Renal cortical epithelial cell (primary cell): Measurements from ENCODE around the gene NAALADL2. TPM values are rescaled to one million over a fixed set of nuclear protein-coding genes. Genes with fewer than 3 reads are reported as not detected.

Experiments
- DNase-seq: peaks from one replicate; pipeline ENCODE4 v3.0.0-alpha.2; 2011; ENCODE audit warnings: low read depth
- total RNA-seq: library from RNA; depleted of rRNA; stranded (reverse); fragments of >200 nt; gene quantifications from 2 replicates; pipeline ENCODE4 v1.2.3, GENCODE V29; 2014

NAALADL2 gene
- total RNA-seq, 1 donor from 2014 or later, result 6.0 TPM

DNA sequence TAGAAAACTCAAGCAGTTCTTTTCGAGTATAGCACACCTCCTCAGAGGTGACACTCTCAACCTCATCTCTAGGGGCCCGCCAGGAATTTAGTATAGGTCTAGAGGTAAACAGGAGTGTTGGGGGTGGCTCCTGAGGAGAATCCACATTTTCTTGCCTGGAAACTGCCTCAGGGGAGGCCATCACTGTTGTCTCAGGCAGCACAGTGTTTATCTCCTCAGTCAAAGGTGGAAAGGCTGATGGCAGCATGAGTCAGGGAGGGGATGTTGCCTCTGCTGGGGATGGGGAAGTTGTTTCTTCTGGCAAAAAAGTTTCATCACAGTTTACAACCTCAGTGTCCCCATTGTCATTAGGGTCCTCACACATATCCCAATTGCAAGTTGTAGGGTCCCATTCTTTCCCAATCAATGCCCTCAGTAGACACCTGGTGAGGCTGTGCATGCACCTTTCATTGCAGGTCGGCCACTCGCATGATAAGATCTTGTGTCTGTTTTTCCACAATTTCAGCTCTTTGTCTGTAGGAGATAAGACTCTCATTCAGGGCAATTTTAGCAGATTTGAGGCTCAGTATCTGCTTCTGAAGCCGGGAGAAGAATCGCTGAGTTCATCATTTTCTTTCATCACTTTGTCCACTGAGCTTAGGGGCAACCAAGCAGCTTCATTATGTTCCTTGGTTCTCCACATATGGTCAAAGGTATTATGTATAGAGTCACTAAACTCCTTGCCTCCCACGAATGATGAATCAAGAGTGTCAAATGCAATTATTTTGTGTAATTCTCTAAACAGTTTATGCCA, 25.8 kb downstream of the NAALADL2 start:
- no peak for DNase-seq

DNA sequence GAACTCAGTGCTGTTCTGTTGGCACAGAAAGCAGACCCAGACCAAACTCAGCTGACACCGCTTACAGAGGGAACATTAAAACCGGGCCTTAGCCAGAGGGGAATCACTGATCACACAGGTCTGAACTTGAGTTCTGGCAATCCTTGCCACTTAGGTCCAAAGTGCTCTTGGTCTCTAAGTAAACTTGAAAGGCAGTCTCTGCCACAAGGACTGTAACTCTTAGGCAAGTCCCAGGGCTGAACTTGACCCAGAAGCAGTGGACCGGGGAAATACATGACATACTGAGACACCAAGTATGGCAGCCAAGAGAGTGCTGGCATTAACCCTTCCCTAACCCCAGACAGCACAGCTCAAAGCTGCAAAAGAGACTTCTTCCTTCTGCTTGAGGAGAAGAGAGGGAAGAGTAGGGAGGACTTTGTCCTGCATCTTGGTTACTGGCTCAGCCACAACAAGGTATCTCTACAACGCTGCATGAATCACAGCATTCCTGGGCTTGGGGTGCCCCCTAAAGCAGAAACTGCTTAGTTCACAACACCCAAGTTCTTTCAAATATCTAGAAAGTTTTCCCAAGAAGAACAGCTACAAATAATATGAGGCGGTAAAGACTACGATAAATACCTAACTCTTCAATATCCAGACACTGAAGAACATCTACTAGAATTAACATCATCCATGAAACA, 32.5 kb downstream of the NAALADL2 start:
- DNase-seq, result peak; percentile 49

DNA sequence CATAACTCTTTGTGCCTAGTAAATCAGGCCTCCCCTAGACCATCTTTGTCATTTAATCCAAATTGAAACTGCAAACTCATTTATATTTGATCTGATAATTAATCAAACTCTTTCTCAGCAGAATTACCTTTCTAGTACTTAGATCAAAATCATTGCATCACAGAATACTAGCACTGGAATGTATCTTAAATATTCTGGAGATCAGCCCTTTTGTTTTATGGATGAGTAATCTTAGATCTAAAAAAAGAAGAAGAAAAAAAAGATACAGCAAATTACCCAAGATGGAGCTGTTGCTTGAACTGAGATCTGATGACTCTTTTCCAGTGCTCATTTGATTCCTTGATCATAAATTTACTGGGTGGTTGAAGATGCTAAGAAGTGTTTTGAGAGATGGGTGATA, 47.9 kb downstream of the NAALADL2 start:
- no peak for DNase-seq

DNA sequence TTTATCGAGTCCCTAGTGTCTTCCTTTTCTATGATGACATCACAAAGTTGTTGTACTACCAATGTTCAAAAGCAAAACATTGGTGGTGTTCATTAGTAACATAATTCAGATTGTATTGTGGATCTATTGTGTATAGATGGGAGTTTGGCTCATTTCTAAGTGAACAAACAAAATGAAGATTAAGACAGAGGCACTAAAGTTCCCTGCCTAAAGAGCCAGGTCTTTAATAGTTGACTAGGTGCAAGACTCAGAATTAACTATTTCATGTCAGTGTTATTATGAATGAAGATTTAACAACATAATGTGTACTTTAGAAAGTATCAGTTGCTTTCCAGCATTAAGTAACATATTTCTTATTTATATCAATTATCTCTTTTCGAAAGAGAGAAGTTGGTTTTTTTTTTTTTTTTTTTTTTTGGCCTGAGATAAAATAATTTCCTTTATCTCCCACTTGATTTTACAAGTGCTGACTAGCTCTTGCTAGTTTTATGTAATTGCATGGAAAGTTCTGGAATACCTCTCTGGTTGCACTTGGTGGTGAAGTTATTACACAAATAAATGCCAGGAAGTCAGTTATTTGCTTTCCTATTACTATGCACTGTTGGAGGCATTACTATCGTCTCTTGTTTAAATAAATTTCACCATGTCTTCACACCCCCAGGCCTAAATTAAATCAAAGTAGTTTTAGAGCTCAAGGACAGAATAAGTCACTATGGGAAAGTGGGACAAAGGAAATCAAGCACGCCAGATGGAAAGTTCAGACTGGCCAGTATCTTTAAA, 48.7 kb downstream of the NAALADL2 start:
- DNase-seq, result peak; percentile 60

DNA sequence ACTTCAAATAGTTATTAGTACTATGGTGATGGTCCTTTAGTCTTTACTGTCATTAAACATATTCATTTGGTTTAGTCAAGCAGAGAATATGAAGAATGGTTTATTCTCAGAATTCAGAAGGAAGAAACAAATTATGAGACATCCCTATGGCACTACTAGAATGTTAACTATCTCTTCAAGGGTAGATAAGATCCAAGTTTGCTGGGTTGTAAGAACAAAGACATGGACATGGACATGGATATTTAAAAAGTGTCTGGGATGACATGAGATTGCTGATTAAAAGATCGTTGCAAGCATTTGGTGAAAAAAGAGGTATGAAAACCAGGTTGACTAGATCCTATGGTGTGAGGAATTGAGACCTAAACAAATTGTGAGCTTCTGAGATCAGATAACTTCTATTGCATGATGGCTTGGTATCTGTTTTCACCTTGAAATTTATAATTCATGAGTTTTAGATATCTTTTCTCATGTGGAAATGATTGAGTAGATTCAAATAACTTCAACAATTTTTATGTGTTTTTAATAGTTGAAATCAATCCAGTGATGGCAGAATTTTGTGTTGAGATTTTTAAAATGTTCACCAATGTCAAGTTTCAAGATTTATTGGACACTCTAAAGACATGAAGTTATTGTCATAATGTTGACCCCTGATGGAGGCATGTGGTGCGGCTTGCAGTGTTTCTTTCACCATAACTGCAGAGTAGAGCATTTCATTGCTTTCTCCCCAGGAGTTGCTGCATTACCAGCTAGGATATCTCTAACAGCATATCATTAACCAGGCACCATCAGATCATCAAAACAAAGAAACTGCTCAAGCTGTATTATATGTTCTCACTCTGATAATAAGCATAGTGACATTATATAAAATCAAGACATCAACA, 72.6 kb downstream of the NAALADL2 start:
- no peak for DNase-seq

DNA sequence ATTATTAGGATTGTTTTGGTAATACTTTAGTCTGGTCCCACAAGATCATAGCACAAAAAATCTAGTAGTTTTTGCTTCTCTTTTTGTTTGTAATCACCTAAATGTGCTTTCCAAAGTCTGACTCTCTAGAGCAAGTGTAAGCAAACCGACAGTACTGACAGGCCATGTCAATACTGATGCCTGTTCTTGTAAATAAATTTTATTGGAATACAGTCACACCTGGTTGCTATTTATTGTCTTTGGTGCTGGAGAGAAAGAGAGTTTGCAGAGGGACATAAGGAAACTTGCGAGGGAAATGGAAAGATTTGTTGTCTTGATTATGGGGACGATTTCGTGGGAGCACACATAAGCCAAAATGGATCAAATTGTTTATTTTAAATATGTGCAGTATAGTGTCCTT, 77.5 kb downstream of the NAALADL2 start:
- no peak for DNase-seq

DNA sequence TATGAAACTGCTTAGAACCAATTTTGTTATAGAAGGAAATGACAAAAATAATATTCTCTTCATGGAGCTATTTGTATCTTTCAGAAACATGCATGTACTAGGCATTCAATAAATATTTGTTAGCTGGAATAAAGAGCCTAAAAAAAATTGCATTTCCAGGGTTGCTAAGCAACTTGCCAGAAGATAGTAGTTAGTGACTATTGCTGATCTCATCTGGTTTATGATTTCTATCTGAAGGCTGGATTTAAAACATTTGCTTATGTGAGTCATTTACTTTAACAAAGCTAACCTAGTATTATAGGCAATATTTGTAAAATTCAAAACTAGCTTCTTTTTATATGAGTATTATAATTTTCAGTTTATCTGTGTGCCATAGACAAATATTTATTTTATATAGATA, 78.3 kb downstream of the NAALADL2 start:
- peak; percentile 1 for DNase-seq

DNA sequence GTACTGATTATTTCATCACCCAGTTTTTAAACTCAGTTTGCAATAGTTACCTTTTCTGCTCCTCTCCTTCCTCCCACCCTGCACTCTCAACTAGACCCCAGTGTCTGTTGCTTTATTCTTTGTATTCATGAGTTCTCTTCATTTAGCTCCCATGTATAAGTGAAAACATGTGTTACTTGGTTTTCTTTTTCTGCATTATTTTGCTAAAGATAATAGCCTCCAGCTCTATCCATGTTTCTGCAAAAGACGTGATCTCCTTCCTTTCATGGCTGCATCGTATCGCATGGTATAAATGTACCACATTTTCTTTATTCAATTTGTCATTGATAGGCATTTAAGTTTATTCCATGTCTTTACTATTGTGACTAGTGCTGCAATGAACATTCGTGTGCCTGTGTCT, 79.0 kb downstream of the NAALADL2 start:
- no peak for DNase-seq

DNA sequence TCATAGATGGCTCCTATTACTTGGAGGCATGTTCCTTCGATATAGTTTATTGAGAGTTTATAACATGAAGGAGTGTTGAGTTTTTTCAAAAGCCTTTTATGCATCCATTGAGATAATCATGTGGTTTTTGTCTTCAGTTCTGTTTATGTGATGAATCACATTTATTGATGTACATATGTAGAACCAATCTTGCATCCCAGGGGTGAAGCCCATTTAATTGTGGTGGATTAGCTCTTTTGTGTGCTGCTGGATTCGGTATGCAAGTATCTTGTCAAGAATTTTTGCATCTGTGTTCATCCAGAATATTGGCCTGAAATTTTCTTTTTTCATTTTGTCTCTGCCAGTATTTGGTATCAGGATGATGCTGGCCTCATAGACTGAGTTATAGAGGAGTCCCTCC, 81.0 kb downstream of the NAALADL2 start:
- DNase-seq, result no peak

DNA sequence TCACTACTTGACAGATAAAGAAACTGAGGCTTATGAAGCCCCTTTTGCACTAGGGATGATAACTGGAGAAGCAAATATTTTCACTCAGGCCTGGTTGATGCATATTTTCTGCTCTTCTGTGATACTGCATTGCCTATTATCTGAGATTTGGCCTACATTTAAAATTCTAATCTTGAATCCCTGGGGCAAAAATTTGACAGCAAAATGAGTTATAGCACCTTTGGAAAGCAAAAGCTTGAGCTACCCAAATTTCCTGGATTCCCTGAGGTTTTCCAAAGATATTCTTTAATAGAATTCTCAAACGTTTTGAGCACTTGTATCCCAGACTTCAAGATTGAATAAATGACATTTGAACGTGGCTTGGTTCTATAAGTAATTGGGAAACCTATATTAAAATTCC, 86.1 kb downstream of the NAALADL2 start:
- no peak for DNase-seq

DNA sequence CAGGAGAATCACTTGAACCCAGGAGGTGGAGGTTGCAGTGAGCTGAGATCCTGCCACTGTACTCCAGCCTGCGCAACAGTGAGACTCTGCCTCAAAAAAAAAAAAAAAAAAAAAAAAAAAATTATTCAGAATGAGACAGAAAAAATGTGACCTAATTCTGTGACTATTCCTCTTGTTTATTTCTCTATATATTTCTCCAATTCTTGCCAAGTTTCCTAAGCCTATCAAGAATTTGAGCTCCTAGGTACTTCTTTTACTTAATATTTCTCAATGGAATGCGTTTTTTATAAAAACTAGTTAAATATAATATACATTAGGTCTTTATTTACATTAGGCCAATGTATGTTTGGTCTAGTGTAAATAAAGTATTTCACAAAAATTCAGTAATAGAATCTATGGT, 86.8 kb downstream of the NAALADL2 start:
- DNase-seq, result no peak

DNA sequence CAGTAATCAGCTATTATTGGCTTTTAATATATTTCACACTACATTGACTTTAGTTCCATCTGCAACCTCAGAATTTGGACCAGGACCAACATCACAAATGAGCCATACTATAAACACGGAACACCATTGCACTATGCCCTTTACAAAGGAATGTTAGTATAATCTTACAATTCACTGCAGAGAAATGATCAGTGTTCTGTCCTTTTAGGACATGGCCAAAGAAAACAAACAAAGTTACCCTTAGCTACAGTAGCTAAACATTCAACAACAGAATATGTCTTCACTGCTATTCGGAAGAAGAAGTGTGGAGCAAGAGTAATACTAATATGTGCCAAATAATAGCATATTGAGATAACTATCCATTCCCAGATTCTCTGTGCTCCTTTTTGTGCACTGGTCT, 90.4 kb downstream of the NAALADL2 start:
- DNase-seq, result peak; percentile 90

DNA sequence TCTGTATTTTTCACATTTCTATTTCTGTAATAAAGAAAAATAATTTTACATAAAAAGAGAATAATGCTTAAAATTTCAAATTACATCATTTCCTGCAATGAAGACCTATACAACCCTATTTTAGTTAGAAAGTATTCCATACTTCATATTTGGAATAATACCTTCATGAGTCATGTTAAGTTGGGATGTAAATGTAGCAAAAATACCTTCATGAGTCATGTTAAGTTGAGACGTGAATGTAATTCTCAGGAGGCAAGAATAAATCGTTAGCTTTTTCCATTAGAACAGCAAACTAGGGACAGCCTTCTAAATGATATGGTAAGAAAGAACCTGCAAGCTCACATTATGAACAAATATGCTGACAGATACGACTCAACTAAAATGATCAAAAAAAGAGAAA, 91.9 kb downstream of the NAALADL2 start:
- peak; percentile 88 for DNase-seq

DNA sequence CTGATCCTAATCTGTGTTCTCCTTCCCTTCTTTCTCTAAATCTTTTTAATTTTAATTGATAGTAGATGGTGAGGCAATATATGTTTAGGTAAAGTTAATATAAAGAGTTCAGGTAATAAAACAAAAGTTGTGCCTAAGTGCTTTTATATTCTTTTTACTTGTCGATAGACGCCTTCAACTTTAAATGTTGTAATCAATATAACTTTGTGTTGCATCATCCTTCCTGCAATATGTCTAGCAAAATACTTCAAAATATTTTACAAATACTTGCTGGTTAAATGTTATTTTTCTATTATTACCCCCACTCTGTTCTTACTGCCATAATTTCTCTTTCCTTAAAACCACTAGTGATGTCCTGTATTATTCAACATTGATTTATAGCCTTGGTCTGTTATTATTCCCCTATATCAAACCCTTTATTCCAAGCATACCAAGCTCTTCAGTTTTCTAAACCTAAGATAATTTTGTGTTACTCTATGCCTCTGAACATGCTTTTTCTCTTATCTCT, 92.4 kb downstream of the NAALADL2 start:
- DNase-seq, result no peak

DNA sequence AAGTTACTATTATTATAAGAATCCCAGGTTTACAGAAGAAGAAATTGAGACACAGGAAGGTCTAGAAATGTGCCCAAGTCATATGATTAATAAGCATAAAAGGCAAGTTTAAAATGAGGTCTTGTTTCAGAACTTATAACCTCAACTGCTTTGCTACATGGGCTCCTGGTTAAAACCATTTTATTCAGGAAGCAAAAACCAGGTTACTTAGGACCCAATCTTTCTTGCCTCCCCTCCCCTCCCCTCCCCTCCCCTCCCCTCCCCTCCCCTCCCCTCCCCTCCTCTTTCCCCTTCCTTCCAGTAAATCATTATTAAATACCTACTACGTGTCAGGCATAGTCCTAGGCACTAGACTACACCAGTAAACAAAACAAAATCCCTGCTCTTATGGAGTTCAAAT, 93.9 kb downstream of the NAALADL2 start:
- no peak for DNase-seq

DNA sequence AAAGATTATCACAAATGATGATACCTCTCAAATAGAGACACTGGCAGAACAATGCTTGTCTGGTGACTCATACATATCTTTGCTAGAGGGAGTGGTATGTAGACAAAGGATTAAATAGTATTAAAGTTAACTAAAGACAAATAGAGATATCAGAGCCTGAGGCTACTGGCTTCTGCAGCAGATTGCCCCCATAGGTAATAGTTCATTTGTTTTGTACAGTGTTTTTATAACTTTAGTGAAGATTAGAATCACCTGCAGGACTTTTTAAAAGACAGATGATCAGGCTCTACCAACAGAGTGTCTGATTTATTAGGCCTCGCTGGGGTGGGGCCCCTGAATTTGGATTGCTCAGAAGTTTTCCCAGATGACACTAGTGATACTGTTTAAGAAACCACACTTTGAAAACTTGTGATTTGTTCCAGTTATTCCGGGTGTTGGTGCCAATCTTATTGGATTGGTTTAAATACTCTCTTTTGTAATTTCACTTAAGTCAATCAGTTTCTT, 96.4 kb downstream of the NAALADL2 start:
- DNase-seq, result peak; percentile 56

DNA sequence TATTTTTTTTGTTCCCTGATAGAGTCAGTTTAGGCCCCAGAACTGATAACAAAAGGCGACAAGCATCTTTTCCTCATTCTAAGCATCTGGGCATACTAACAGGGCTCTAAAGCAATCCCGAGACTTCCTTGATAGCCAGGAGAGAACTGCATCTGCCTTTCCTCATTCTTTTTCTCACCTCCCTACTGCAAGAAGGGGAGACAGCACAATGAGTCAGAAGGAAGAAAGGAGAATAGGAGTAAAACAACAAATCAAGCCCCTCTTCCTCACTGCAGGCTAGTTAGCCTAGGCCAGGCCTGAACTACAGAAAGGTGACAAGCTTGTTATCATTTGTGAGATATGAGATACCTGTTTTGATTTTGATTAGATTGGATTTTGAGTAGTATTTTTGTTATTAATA, 97.9 kb downstream of the NAALADL2 start:
- peak; percentile 4 for DNase-seq

DNA sequence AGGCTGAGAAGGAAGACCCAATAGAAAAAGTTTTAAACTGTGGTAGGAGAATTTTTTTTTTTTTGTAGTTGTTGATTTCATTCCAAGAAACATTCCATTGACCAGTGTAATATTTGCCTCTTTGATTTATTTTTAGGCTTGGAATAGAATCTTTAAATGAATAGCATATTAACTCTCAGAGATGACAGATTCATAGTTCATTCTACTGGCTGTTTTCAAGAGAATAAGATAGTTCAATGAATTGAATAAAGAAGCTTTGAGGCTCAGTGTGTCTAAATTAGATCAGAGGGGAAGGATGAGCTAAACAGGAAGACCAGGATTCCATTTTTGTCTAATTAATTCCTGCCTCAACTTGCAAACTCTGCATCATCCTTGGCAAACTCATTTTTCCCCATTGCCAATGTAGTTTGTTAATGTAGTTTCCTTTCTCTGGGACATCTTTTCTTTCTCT, 98.4 kb downstream of the NAALADL2 start:
- DNase-seq, result no peak

DNA sequence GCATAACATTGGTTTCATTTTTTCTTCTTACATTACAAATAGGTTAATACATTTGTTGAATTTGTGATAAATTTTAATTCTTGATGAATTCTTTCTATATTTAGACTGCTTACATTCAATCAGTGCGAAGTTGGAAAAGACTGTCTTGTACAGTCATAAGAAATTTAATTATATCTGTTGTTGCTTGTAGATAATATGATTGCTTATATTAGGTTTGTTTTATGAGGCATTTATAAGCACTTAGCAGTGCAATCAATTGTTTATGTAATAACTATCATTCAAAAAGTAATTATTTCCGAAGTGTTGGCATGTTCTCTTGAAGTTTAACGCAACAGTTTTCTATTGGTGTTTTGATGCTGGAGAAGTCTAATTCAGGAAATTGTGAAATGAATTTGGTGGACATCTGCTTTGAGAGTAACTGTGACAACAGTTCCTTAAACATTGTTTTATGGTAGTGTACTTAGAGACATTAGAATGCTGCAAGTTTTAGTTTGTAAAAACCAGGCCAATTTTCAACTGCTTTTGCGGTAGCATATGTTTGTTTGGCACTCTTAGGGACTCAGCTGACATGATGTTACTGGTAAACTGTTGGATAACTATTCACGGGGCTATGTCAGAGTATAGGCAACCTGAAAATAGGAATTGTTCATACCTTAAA, 99.7 kb downstream of the NAALADL2 start:
- no peak for DNase-seq

DNA sequence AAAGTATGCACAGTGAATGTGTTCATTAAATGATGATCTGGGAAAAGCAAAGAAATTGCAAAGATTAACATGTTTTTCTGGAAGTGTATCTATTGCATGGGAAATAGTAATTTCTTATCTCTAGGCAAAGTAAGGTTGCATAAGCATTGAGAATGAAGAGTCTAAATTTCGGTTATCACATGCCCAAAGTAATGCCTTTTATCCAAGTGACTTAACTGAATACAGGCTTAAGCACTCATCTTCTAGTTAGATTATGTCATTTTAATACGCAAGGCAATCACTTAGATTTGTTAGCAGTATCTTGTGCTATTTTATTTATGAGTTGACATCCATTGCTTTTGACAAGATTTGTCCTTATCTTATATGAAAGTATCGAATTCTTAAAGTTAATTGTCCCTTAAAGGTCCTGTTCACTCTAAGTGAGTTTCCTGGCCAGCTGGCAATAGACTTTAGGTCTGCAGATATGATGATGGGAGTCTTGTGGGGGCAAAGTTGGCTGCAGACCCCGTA, 100.5 kb downstream of the NAALADL2 start:
- no peak for DNase-seq
